Measurements from ENCODE around the gene C6orf136.

DNA sequence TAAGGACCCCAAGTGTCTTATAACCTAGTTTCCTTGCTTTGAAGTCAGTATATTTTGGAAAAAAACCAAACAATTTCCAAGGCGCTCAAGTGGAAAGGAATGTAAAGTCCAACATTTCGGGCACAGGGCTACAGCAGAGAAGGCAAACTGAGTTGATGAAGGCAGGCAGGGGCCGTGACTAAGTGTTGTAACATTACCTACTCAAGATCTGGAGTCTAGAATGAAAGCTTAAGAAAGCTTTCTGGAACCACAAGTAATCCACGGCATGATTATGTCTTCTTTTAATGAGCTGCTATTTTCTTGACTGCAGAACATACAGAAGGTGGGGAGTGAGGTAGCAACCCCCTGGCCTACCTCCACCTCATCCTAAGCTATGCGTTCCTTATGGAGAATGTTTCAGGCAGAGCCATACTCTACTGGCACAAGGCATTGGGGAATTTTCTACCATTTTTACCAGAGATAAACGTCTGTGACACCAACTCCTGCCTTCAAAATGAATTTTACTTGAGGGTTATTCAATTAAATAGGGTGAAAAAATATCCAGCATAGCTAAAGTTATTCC lies 34.2 kb upstream of the C6orf136 start:
- TF ChIP-seq, protein P1, sequence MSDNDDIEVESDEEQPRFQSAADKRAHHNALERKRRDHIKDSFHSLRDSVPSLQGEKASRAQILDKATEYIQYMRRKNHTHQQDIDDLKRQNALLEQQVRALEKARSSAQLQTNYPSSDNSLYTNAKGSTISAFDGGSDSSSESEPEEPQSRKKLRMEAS (IDR thresholded peaks at IDR 0.05; ENCODE audit: low read depth, low read length), result no peak
- TF ChIP-seq, protein P2, sequence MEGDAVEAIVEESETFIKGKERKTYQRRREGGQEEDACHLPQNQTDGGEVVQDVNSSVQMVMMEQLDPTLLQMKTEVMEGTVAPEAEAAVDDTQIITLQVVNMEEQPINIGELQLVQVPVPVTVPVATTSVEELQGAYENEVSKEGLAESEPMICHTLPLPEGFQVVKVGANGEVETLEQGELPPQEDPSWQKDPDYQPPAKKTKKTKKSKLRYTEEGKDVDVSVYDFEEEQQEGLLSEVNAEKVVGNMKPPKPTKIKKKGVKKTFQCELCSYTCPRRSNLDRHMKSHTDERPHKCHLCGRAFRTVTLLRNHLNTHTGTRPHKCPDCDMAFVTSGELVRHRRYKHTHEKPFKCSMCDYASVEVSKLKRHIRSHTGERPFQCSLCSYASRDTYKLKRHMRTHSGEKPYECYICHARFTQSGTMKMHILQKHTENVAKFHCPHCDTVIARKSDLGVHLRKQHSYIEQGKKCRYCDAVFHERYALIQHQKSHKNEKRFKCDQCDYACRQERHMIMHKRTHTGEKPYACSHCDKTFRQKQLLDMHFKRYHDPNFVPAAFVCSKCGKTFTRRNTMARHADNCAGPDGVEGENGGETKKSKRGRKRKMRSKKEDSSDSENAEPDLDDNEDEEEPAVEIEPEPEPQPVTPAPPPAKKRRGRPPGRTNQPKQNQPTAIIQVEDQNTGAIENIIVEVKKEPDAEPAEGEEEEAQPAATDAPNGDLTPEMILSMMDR (IDR thresholded peaks at IDR 0.05; ENCODE audit: low read depth, low read length), result no peak
- no peak for TF ChIP-seq MYC (IDR thresholded peaks at IDR 0.05; ENCODE audit: low read depth, low read length)
